Heart right ventricle (tissue), 16 donors: ENCODE measurements around the gene CEACAM8. TPM values are rescaled to one million over a fixed set of nuclear protein-coding genes. Genes with fewer than 3 reads are reported as not detected.

Experiments used
- ATAC-seq, 8 donors: fragments of 200-7000 bp; cut with Tn5 transposase; one replicate each; pipeline ENCODE4 v1.9.1; 2020; ENCODE audit warnings: mild to moderate bottlenecking in 8 of 8, moderate library complexity in 8 of 8, moderate number of reproducible peaks in 1 of 8
- DNase-seq, 2 donors: peaks; one replicate each; pipeline ENCODE4 v3.0.0-alpha.2; 2020
- H3K27ac ChIP-seq, 10 donors: fragments of 200-600 bp; sonication (generic) in 2 of 10; one replicate each; pipeline versions ENCODE4 v1.5.0 to v1.8.0; 2020 to 2022; ENCODE audit warnings: mild to moderate bottlenecking in 3 of 10
- H3K27me3 ChIP-seq, 7 donors: fragments of 200-600 bp; one replicate each; pipeline ENCODE4 v1.8.0; 2021 to 2022; ENCODE audit warnings: mild to moderate bottlenecking in 2 of 7
- H3K36me3 ChIP-seq, 9 donors: fragments of 200-600 bp; sonication (generic) in 1 of 9; one replicate each; pipeline versions ENCODE4 v1.5.0 to v1.8.0; 2020 to 2022; ENCODE audit warnings: mild to moderate bottlenecking in 2 of 9
- H3K4me1 ChIP-seq, 9 donors: fragments of 200-600 bp; sonication (generic) in 1 of 9; one replicate each; pipeline versions ENCODE4 v1.5.0 to v1.8.0; 2020 to 2022; ENCODE audit warnings: mild to moderate bottlenecking in 4 of 9
- H3K4me3 ChIP-seq, 10 donors: fragments of 200-600 bp; sonication (generic) in 2 of 10; one replicate each; pipeline versions ENCODE4 v1.5.0 to v1.8.0; 2020 to 2022; ENCODE audit warnings: mild to moderate bottlenecking in 7 of 10, moderate library complexity in 2 of 10
- H3K9me3 ChIP-seq, 11 donors: fragments of 200-600 bp in 10 of 11; sonication (generic) in 2 of 11; one replicate each; pipeline versions ENCODE4 v1.5.0 to v1.8.0; 2013 to 2022; ENCODE audit warnings: mild to moderate bottlenecking in 2 of 11, control low read depth in 1 of 11, moderate library complexity in 1 of 11
- WGBS, 2 donors: extraction: QIAGEN DNeasy Blood & Tissue Kit; methylation state at CpG; one replicate each; pipeline ENCODE4 v1.1.7; 2013; ENCODE audit warnings: inconsistent platforms in 1 of 2; 5-methylcytosine and 5-hydroxymethylcytosine counted together
- intact Hi-C, 10 donors: fragments of 100-400 bp; cut with DNase I; formaldehyde crosslinking; loops; one replicate each; pipeline versions ENCODE4 v1.11.1 to v1.14.2; 2022
- polyA plus RNA-seq, 2 donors: library from polyadenylated mRNA; stranded (reverse); fragments of 200-250 nt; gene quantifications; one replicate each; pipeline ENCODE4 v1.2.3, GENCODE V29; 2013
- total RNA-seq, 10 donors: library from RNA; stranded (reverse); fragmentation: NEBNext Ultra II Directional in 3 of 10; extraction: Animal tissue kit (Norgen Biotek cat#: 25700) in 3 of 10; gene quantifications; one replicate each; pipeline versions ENCODE4 v1.2.1 to v1.2.4, GENCODE V29; 2021 to 2023
- TF ChIP-seq, protein P1 (sequence below), 9 donors: fragments of 200-600 bp; sonication (generic) in 2 of 9; IDR thresholded peaks; one replicate each; pipeline versions ENCODE4 v1.5.0 to v1.8.0; 2021 to 2022; ENCODE audit warnings: antibody characterized with exemption in 9 of 9, mild to moderate bottlenecking in 5 of 9, moderate library complexity in 1 of 9
- donor health status: Arrhythmogenic right ventricular cardiomyopathy.
- donor health status: ischemic (EF 13 %, LVEDD 7.1; RV severe dilation, severe dysfunction).
- donor health status: healthy with polysubstance abuse.
- donor health status: DM: no; HTN: yes; CAD: no.
- donor health status: DM: no; HTN: no; CAD: no.
- donor health status: ischemic (EF 25% LVEDD 6.9; RV normal size, moderate dysfunction).
- donor health status: ischemic (EF 25% LVEDD 5.7; RV mildly dilated, moderate dysfunction).
- donor health status: healthy.
- donor health status: DM: yes; HTN: yes; CAD: no.
- donor health status: Ischemic cardiomyopathy.
- donor health status: ischemic (EF 35%, LVEDD 5.7; RV mildly dilated, moderate dysfunction).
- donor health status: nonischemic (EF 11% LVEDD 7.7; RV severe dilation, severe dysfunction).
- donor health status: DM: yes; HTN: yes; CAD: no.
- donor health status: PGD.
- donor health status: ischemic (EF 29% LVEDD 5.4; RV normal size, mild dysfunction).
- donor health status: nonischemic (EF 23%, LVEDD 6.1; RV moderate dilation, normal function).

CEACAM8 gene
- total and polyA plus RNA-seq, 12 donors, result 0.15 to 0.76 TPM; not detected in 10

DNA sequence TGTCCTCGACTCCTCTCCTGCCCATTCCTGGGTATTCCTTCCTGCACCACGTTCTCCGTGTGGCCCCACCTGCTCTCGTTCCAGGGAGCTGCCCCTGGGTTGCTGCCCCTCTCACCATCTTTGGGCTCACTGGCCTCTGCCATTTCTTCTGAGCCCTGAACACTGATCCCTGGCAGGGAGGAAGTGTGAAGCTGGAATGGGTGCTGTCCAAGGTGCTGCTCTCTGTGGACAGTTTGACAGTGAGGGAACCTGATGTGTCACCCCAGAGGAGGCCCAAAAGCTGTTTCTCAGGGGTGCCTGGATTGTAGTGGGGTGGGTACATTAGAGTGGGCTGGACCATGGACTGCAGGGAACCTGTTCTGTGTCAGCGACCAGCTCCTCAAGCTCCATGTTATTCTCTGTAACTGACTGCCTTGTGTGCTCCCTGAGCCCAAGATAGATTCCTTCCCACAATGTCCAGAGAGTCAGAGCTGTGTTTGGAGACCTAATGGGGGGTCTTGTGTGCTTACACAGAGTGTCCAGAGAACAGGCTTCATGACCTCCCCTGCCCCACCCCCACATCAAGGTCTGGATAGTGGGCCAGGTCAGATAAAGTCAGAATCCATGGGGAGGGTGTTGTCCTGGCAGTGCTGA lies 7.2 kb upstream of the CEACAM8 start:
- intact Hi-C loops, result no loop called here
- TF ChIP-seq, protein P1, sequence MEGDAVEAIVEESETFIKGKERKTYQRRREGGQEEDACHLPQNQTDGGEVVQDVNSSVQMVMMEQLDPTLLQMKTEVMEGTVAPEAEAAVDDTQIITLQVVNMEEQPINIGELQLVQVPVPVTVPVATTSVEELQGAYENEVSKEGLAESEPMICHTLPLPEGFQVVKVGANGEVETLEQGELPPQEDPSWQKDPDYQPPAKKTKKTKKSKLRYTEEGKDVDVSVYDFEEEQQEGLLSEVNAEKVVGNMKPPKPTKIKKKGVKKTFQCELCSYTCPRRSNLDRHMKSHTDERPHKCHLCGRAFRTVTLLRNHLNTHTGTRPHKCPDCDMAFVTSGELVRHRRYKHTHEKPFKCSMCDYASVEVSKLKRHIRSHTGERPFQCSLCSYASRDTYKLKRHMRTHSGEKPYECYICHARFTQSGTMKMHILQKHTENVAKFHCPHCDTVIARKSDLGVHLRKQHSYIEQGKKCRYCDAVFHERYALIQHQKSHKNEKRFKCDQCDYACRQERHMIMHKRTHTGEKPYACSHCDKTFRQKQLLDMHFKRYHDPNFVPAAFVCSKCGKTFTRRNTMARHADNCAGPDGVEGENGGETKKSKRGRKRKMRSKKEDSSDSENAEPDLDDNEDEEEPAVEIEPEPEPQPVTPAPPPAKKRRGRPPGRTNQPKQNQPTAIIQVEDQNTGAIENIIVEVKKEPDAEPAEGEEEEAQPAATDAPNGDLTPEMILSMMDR (IDR thresholded peaks at IDR 0.05), result no peak
- DNase-seq (peak in 1 of 2 donors; percentile 36), ATAC-seq (no peak)
- H3K36me3 ChIP-seq, result no peaks in the 10 kb centered on the region
- no peaks in the 10 kb centered on the region for H3K4me1 ChIP-seq
- H3K27ac ChIP-seq, result no peak overlapping the region
- H3K27me3 ChIP-seq, result peaks cover 0 to 31% (median 4%) of the 10 kb centered on the region in 7 donors
- H3K4me3 ChIP-seq, result no peak overlapping the region
- peaks cover 0 to 13% (median 0%) of the 10 kb centered on the region in 11 donors for H3K9me3 ChIP-seq
- 29 to 30% methylated on average over 5 of the region's 5 CpGs for WGBS, 2 donors

DNA sequence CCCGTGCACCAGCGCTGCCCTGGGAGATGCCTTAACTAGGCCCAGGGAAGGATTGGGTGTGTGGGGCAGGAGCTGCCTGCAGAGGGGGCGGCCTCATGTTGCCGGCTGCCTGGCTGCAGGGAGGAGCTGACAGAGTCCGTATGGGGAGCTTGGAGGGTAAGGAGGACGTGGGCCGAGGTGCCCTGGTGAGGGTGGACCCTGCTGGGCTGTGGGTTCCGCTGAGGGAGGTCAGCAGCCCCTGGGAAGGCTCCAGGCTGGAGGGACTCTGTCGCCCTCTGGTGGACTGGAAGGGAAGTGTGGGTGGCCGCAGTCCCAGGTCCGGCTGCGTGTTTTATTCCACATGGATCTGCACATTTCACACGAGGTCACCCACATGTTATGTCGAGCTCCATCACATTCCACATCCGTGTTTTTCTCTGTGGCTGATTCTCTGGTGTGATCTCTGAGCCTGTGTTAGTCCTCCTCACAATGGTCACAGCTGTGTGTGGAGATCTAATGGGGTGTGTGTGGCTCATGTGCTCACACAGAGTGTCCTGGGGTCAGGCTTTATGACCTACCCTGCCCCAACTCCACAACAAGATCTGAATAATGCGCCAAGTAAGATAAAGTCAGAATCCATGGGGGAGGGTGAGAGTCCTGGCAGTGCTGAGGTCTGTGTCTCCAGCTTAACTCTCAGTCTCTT lies 1.8 kb upstream of the CEACAM8 start:
- H3K27me3 ChIP-seq, result peaks cover 0 to 20% (median 0%) of the 10 kb centered on the region in 7 donors
- peak in 1 of 2 donors; percentile 24 for DNase-seq
- ATAC-seq, result peak in 5 of 8 donors; percentile 41 to 73 (median 50)
- H3K9me3 ChIP-seq, result peaks cover 0 to 13% (median 0%) of the 10 kb centered on the region in 11 donors
- H3K4me1 ChIP-seq, result no peaks in the 10 kb centered on the region
- no peaks in the 10 kb centered on the region for H3K36me3 ChIP-seq
- no peak overlapping the region for H3K27ac ChIP-seq
- 18 to 19% methylated on average over 16 of the region's 16 CpGs for WGBS, 2 donors
- intact Hi-C loops, result loop anchor here in 5 of 10 donors (5.0 to 10.0 kb wide), 2 partner anchors 142 to 144 kb away; no protein-coding TSS in a partner anchor
- TF ChIP-seq, protein P1 (IDR thresholded peaks at IDR 0.05), result peak; percentile 78 to 98 (median 90)
- H3K4me3 ChIP-seq, result no peak overlapping the region

DNA sequence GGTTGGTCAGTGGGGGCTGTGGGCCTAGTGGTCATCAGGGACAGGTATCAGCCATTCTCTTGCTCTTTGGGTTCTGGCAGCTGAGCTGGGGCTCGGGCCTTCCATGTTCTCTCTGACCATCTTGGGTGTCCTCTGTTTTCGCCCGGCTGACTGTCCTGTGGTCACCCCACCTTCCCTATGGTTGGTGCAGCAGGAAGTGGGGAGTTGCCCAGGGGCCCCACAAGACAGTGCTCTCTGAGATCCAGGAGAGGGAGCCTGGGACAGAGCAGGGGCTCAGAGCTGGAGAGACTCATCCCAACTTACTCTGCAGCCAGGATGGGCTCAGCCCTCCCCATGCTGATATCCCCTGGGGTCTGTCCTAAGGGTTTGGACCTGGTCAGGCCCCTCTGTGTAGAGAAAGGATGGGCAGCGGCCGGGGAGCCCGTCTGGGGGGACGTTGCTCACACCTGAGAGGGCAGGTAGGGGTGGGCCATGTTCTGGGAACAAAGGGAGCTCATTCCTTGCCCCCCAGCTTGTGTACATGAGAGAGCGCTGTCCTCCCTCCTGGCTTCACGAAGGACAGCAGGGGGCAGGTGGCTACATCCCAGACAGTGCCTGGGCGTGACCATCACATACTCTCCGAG lies 937 bp upstream of the CEACAM8 start:
- Histone ChIP-seq H3K27ac (no peak overlapping the region), H3K4me3 (no peak overlapping the region), H3K27me3 (peaks cover 0 to 20% (median 0%) of the 10 kb centered on the region in 7 donors), H3K4me1 (no peaks in the 10 kb centered on the region), H3K36me3 (no peaks in the 10 kb centered on the region), H3K9me3 (peaks cover 0 to 13% (median 0%) of the 10 kb centered on the region in 11 donors)
- 74 to 79% methylated on average over 11 of the region's 11 CpGs for WGBS, 2 donors
- intact Hi-C loops, result loop anchor here in 5 of 10 donors (5.0 to 10.0 kb wide), 2 partner anchors 141 to 143 kb away; no protein-coding TSS in a partner anchor
- TF ChIP-seq, protein P1 (IDR thresholded peaks at IDR 0.05), result no peak
- peak in 2 of 8 donors; percentile 15 to 30 for ATAC-seq
- no peak for DNase-seq

DNA sequence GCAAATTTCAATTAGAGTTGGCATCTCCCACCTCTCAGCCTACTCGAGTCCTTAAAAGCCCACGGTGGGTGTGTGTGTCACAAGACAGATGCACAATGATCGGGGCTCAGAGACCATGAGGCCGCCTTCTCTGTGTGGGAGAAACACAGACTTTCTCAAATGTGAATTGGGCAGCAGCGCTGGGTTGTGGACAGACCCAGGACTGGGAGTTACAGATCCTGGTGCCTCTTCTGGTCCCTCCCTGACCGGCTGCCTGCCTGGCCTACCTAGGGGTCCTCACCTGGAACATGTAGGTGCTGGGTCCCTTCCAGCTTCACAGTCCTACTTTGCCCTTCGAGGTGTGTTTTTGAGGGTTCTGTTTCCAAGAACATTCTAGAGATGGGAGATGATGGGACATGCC lies 4.9 kb downstream of the CEACAM8 start:
- no peaks in the 10 kb centered on the region for H3K4me1 ChIP-seq
- H3K27me3 ChIP-seq, result peaks cover 0 to 6% (median 0%) of the 10 kb centered on the region in 7 donors
- no peak overlapping the region for H3K27ac ChIP-seq
- ATAC-seq (no peak), DNase-seq (no peak)
- WGBS, 2 donors, result 87 to 91% methylated on average over 7 of the region's 7 CpGs
- intact Hi-C loops, result loop anchor here in 4 of 10 donors (5.0 to 10.0 kb wide), 2 partner anchors 135 to 137 kb away; no protein-coding TSS in a partner anchor
- H3K36me3 ChIP-seq, result no peaks in the 10 kb centered on the region
- no peaks in the 10 kb centered on the region for H3K9me3 ChIP-seq
- TF ChIP-seq, protein P1 (IDR thresholded peaks at IDR 0.05), result no peak
- no peak overlapping the region for H3K4me3 ChIP-seq
